ENCODE measurements around the gene SLC2A14.
"Not testable (repeated sequence)": the region's sequence is repeated elsewhere in the genome, so short reads cannot be mapped to it uniquely, and the experiment has no call there.

Gene SLC2A14

GRCh38 chr12:7872566-7873319 lies at the start of gene SLC2A14:
TSS of gene SLC2A14 (minus strand) at chr12:7872915. CDS start at chr12:7869880, 3,035 bp downstream.
- DNase-seq = no peak

- not testable (repeated sequence) for DNase-seq
Measured at GRCh38 chr12:7921181-7921580, 48.5 kb upstream of the SLC2A14 start.

GRCh38 chr12:7918268-7918590 lies 45.5 kb upstream of the SLC2A14 start:
- DNase-seq = not testable (repeated sequence)

- no peak for DNase-seq
Measured at GRCh38 chr12:7917392-7918267, 44.9 kb upstream of the SLC2A14 start.

- no peak for DNase-seq
Measured at GRCh38 chr12:7916936-7917335, 44.2 kb upstream of the SLC2A14 start.

GRCh38 chr12:7915661-7916403 lies 43.1 kb upstream of the SLC2A14 start:
- peak; percentile 11 for DNase-seq

- not testable (repeated sequence) for DNase-seq
Measured at GRCh38 chr12:7910106-7910505, 37.4 kb upstream of the SLC2A14 start.

GRCh38 chr12:7907009-7907408 lies 34.3 kb upstream of the SLC2A14 start:
- DNase-seq = peak; percentile 56

- DNase-seq = not testable (repeated sequence)
Measured at GRCh38 chr12:7906303-7906702, 33.6 kb upstream of the SLC2A14 start.

GRCh38 chr12:7905600-7906125 lies 32.9 kb upstream of the SLC2A14 start:
- DNase-seq = not testable (repeated sequence)

GRCh38 chr12:7905071-7905470 lies 32.4 kb upstream of the SLC2A14 start:
- DNase-seq = peak; percentile 24

- not testable (repeated sequence) for DNase-seq
Measured at GRCh38 chr12:7902416-7902815, 29.7 kb upstream of the SLC2A14 start.

- DNase-seq = peak; percentile 73
Measured at GRCh38 chr12:7899755-7900154, 27.0 kb upstream of the SLC2A14 start.

GRCh38 chr12:7896726-7897125 lies 24.0 kb upstream of the SLC2A14 start:
- DNase-seq = not testable (repeated sequence)

GRCh38 chr12:7892186-7892980 lies 19.7 kb upstream of the SLC2A14 start:
- peak; percentile 34 for DNase-seq

- DNase-seq = no peak
Measured at GRCh38 chr12:7884689-7885088, 12.0 kb upstream of the SLC2A14 start.

GRCh38 chr12:7881736-7882120 lies 9.0 kb upstream of the SLC2A14 start:
- not testable (repeated sequence) for DNase-seq

- not testable (repeated sequence) for DNase-seq
Measured at GRCh38 chr12:7880952-7881735, 8.4 kb upstream of the SLC2A14 start.

- no peak for DNase-seq
Measured at GRCh38 chr12:7879246-7879645, 6.5 kb upstream of the SLC2A14 start.

GRCh38 chr12:7877420-7877819 lies 4.7 kb upstream of the SLC2A14 start:
- no peak for DNase-seq

GRCh38 chr12:7870335-7870734 lies 2.4 kb downstream of the SLC2A14 start:
- no peak for DNase-seq
